HepG2 (cell line): ENCODE results near the gene NTSR2. TPM values are rescaled to one million over a fixed set of nuclear protein-coding genes. Genes with fewer than 3 reads are reported as not detected.

Experiments
- ATAC-seq: fragments of 200-7000 bp; cut with Tn5 transposase; 3 replicates; pipeline ENCODE4 v1.9.1; 2020; ENCODE audit warnings: mild to moderate bottlenecking, moderate library complexity
- BruUV-seq: library from RNA; stranded (reverse); fragments of 400-500 nt; replicated peaks from 2 replicates; lab custom pipeline; 2021; lab: Mats Ljungman, UMichigan
- CTCF ChIA-PET: fragments of 300-600 bp; formaldehyde crosslinking; extraction: SDS; loops from one replicate; lab custom pipeline; 2021; ENCODE audit warnings: low total read pairs, inconsistent platforms, low intra/inter-chr PET ratio; lab: Yijun Ruan, JAX
- POLR2A ChIA-PET: fragments of 350-600 bp; sonication (Branson Sonifier 250); formaldehyde crosslinking; loops from one replicate; lab custom pipeline; 2020; ENCODE audit warnings: antibody characterized with exemption, inconsistent platforms; lab: Yijun Ruan, JAX
- DNase-seq: peaks from one replicate; pipeline ENCODE4 v3.0.0-alpha.2; 2015; ENCODE audit warnings: low spot score
- FAIRE-seq: peaks from 3 replicates; lab custom pipeline; 2011; peaks lifted over from hg19 to GRCh38; lab: Jason Lieb, UNC
- H2AFZ ChIP-seq: one replicate; pipeline ENCODE4 v1.6.1; 2011; ENCODE audit warnings: low read length, inconsistent platforms
- H3K27ac ChIP-seq: fragments of 300-600 bp; 3 replicates; pipeline ENCODE4 v1.8.0; 2011; ENCODE audit warnings: mixed run types, mild to moderate bottlenecking, mixed read lengths, low read length, inconsistent platforms; ENCODE audit not compliant: insufficient read depth; ENCODE audit errors: extremely low read length
- H3K27me3 ChIP-seq, 2 experiments: fragments of 200-600 bp in 1 of 2; 2 replicates in 1 of 2; 3 replicates in 1 of 2; pipeline versions ENCODE4 v1.6.0 to v1.8.0; 2011; ENCODE audit warnings: low read length in 2 of 2, mild to moderate bottlenecking in 2 of 2, moderate library complexity in 2 of 2, inconsistent platforms in 1 of 2; ENCODE audit not compliant: insufficient read depth in 2 of 2, control insufficient read depth in 1 of 2
- H3K36me3 ChIP-seq, 2 experiments: fragments of 200-600 bp in 1 of 2; replicated peaks in 1 of 2; 2 replicates in 1 of 2; 3 replicates in 1 of 2; pipeline versions ENCODE4 v1.5.1 to v1.8.0; 2011; ENCODE audit warnings: low read length in 2 of 2, inconsistent platforms in 1 of 2; ENCODE audit not compliant: insufficient read depth in 2 of 2, control insufficient read depth in 1 of 2
- H3K4me1 ChIP-seq: 2 replicates; pipeline ENCODE4 v1.5.1; 2012; ENCODE audit warnings: low read length, inconsistent platforms; ENCODE audit not compliant: insufficient read depth
- H3K4me2 ChIP-seq: 2 replicates; pipeline ENCODE4 v1.6.0; 2011; ENCODE audit warnings: low read depth, low read length, inconsistent platforms
- H3K4me3 ChIP-seq, 3 experiments: fragments of 200-600 bp in 1 of 3; sonication (generic), shearing (Covaris generic) in 1 of 3; replicated peaks in 1 of 3; 2 replicates each; pipeline ENCODE4 v1.5.1; 2011 to 2016; ENCODE audit warnings: low read length in 3 of 3, inconsistent platforms in 2 of 3, low read depth in 2 of 3, mild to moderate bottlenecking in 2 of 3, control low read depth in 1 of 3, mixed read lengths in 1 of 3; ENCODE audit not compliant: insufficient read depth in 1 of 3
- H3K79me2 ChIP-seq: one replicate; pipeline ENCODE4 v1.6.1; 2011; ENCODE audit warnings: low read length, inconsistent platforms; ENCODE audit not compliant: insufficient read depth
- H3K9ac ChIP-seq: 2 replicates; pipeline ENCODE4 v1.6.0; 2011; ENCODE audit warnings: mild to moderate bottlenecking, low read depth, low read length, inconsistent platforms; ENCODE audit not compliant: insufficient read depth
- H3K9me3 ChIP-seq: 2 replicates; pipeline ENCODE4 v1.5.1; 2012; ENCODE audit warnings: mild to moderate bottlenecking, low read length
- H4K20me1 ChIP-seq: 2 replicates; pipeline ENCODE4 v1.6.0; 2011; ENCODE audit warnings: inconsistent platforms, mild to moderate bottlenecking, low read length, moderate library complexity; ENCODE audit not compliant: insufficient read depth
- AGO2 ChIP-seq: fragments of 200-400 bp; formaldehyde crosslinking; optimal IDR thresholded peaks from 2 replicates; pipeline ENCODE3; 2017; ENCODE audit warnings: mild to moderate bottlenecking, low read depth, low read length, moderate library complexity
- EHMT2 ChIP-seq: fragments of 200-600 bp; sonication (generic); IDR thresholded peaks from 2 replicates; pipeline ENCODE4 v1.7.0; 2017; ENCODE audit warnings: antibody characterized with exemption, low read depth, low read length, borderline replicate concordance
- FOSL2 ChIP-seq: sonication (generic); formaldehyde crosslinking; IDR thresholded peaks from 2 replicates; pipeline ENCODE4 v1.4.0; 2020; ENCODE audit warnings: missing genetic modification reagents
- GABPA ChIP-seq, 2 experiments: IDR thresholded peaks; 2 replicates each; pipeline ENCODE4 v1.6.1; 2011 to 2016; ENCODE audit warnings: low read depth in 2 of 2, low read length in 1 of 2, missing biosample characterization in 1 of 2, missing genetic modification characterization in 1 of 2
- MTA1 ChIP-seq: sonication (generic); formaldehyde crosslinking; IDR thresholded peaks from 2 replicates; pipeline ENCODE4 v1.4.0; 2020; ENCODE audit warnings: missing genetic modification reagents, mild to moderate bottlenecking, borderline replicate concordance
- NR2C2 ChIP-seq: sonication (generic); formaldehyde crosslinking; IDR thresholded peaks from 2 replicates; pipeline ENCODE4 v1.4.0; 2020; ENCODE audit warnings: missing genetic modification reagents, mild to moderate bottlenecking, moderate library complexity, borderline replicate concordance
- RELA ChIP-seq: sonication (generic); formaldehyde crosslinking; IDR thresholded peaks from 2 replicates; pipeline ENCODE4 v1.4.0; 2020; ENCODE audit warnings: missing genetic modification reagents
- SMARCE1 ChIP-seq: fragments of 450-650 bp; IDR thresholded peaks from 2 replicates; pipeline ENCODE4 v1.6.1; 2017; ENCODE audit warnings: borderline replicate concordance
- SMC3 ChIP-seq: IDR thresholded peaks from 2 replicates; pipeline ENCODE4 v1.6.1; 2011; ENCODE audit warnings: low read length, improper control_type of control experiment
- SNAPC5 ChIP-seq: sonication (generic); formaldehyde crosslinking; IDR thresholded peaks from 2 replicates; pipeline ENCODE4 v1.8.1; 2023; ENCODE audit warnings: mild to moderate bottlenecking, missing genetic modification reagents, borderline replicate concordance
- TMF1 ChIP-seq: sonication (generic); formaldehyde crosslinking; IDR thresholded peaks from 2 replicates; pipeline ENCODE4 v1.8.1; 2022; ENCODE audit warnings: low read depth, missing genetic modification reagents
- YEATS2 ChIP-seq: sonication (generic); formaldehyde crosslinking; IDR thresholded peaks from 2 replicates; pipeline ENCODE4 v1.4.0; 2020; ENCODE audit warnings: missing genetic modification reagents, borderline replicate concordance
- ZFP1 ChIP-seq: IDR thresholded peaks from 2 replicates; pipeline ENCODE4 v1.6.1; 2016
- ZNF264 ChIP-seq: sonication (generic); formaldehyde crosslinking; IDR thresholded peaks from 2 replicates; pipeline ENCODE4 v1.4.0; 2020; ENCODE audit warnings: missing genetic modification reagents
- ZNF354B ChIP-seq: sonication (generic); formaldehyde crosslinking; IDR thresholded peaks from 2 replicates; pipeline ENCODE4 v1.8.0; 2022; ENCODE audit warnings: mild to moderate bottlenecking, missing genetic modification reagents
- ZNF44 ChIP-seq: sonication (generic); formaldehyde crosslinking; IDR thresholded peaks from 2 replicates; pipeline ENCODE4 v1.5.1; 2020; ENCODE audit warnings: mild to moderate bottlenecking, missing genetic modification reagents
- WGBS: methylation state at CpG from one replicate; pipeline ENCODE4 v1.1.6; 2017; ENCODE audit warnings: low lambda C conversion rate; 5-methylcytosine and 5-hydroxymethylcytosine counted together
- in situ Hi-C: cut with HindIII; loops from 2 replicates; pipeline ENCODE4 v1.10.0; 2017; ENCODE audit warnings: low pct_unique_long_range_greater_than_20kb; ENCODE audit not compliant: extremely low pct_ligation_motif_present
- intact Hi-C: fragments of 100-400 bp; cut with micrococcal nuclease; formaldehyde crosslinking; loops from one replicate; pipeline ENCODE4 v1.10.0; 2022; ENCODE audit not compliant: unreplicated experiment
- polyA plus RNA-seq, 8 experiments: library from polyadenylated mRNA; depleted of rRNA in 3 of 8; stranded (reverse) in 7 of 8; unstranded in 1 of 8; fragments of >200 nt; fragmentation: Illumina TruSeq in 4 of 8; extraction: Trizol in 4 of 8; gene quantifications; 2 replicates each; pipeline versions ENCODE4 v1.2.1 to v1.2.3, GENCODE V29; 2011 to 2016; ENCODE audit warnings: low read depth in 4 of 8, missing spikeins in 1 of 8, mixed read lengths in 1 of 8; ENCODE audit not compliant: insufficient read depth in 1 of 8
- total RNA-seq, 5 experiments: library from RNA; depleted of rRNA; stranded (reverse); fragments of >200 nt; fragmentation: Illumina TruSeq; extraction: Trizol; gene quantifications; 2 replicates each; pipeline ENCODE4 v1.2.3, GENCODE V29; 2016; ENCODE audit warnings: low read depth in 1 of 5

Gene NTSR2
- total and polyA plus RNA-seq, 2 of the 13 experiments (the other 11 are each of a cell fraction or from before 2014, with no cell fraction given): not detected

GRCh38 chr2:11674983-11675382 lies 5.0 kb upstream of the NTSR2 start:
- Histone ChIP-seq H3K4me2 (no peak overlapping the region), H3K4me1 (peaks cover 29% of the 10 kb centered on the region), H3K9ac (no peak overlapping the region), H3K27ac (no peak overlapping the region), H3K36me3 (no peaks in the 10 kb centered on the region), H2AFZ (no peak overlapping the region), H3K9me3 (no peaks in the 10 kb centered on the region), H3K79me2 (no peaks in the 10 kb centered on the region), H3K4me3 (no peak overlapping the region), H3K27me3 (peaks cover 2 to 50% of the 10 kb centered on the region in 2 experiments; a peak in 4 of 5 replicates), H4K20me1 (no peaks in the 10 kb centered on the region)
- ATAC-seq (no peak), DNase-seq (no peak), FAIRE-seq (no peak)
- ChIA-PET CTCF (no interaction called here), POLR2A (no interaction called here)
- in situ Hi-C loops (no loop called here), intact Hi-C loops (no loop called here)
- BruUV-seq: no TSS peak
- TF ChIP-seq ZNF264 (CRISPR knock-in tag) (no peak), SNAPC5 (CRISPR knock-in tag) (no peak), TMF1 (no peak), ZNF44 (CRISPR knock-in tag) (no peak), NR2C2 (CRISPR knock-in tag) (no peak), RELA (CRISPR knock-in tag) (no peak), EHMT2 (no peak)
- WGBS: 17% methylated on average over 10 of the region's 10 CpGs

GRCh38 chr2:11672407-11672806 lies 2.4 kb upstream of the NTSR2 start:
- no peak overlapping the region for H3K4me3 ChIP-seq
- peaks cover 3 to 52% of the 10 kb centered on the region in 2 experiments; a peak in 4 of 5 replicates for H3K27me3 ChIP-seq
- CTCF ChIA-PET: no interaction called here
- H3K9me3 ChIP-seq: no peaks in the 10 kb centered on the region
- no peaks in the 10 kb centered on the region for H3K36me3 ChIP-seq
- intact Hi-C loops (no loop called here), in situ Hi-C loops (no loop called here)
- DNase-seq (no peak), FAIRE-seq (no peak), ATAC-seq (no peak)
- 4% methylated on average over 3 of the region's 3 CpGs for WGBS
- no peak overlapping the region for H3K9ac ChIP-seq
- no TSS peak for BruUV-seq
- POLR2A ChIA-PET: no interaction called here
- no peaks in the 10 kb centered on the region for H3K79me2 ChIP-seq
- H3K4me1 ChIP-seq: peaks cover 27% of the 10 kb centered on the region
- no peak overlapping the region for H3K4me2 ChIP-seq
- H3K27ac ChIP-seq: no peak overlapping the region
- H2AFZ ChIP-seq: no peak overlapping the region
- H4K20me1 ChIP-seq: no peaks in the 10 kb centered on the region
- TF ChIP-seq YEATS2 (CRISPR knock-in tag) (no peak), MTA1 (CRISPR knock-in tag) (no peak), FOSL2 (CRISPR knock-in tag) (no peak), SMC3 (no peak), GABPA (IDR thresholded peaks at IDR 0.05; ENCODE audit: low read depth, low read length) (no peak), GABPA (CRISPR knock-in tag; IDR thresholded peaks at IDR 0.05; ENCODE audit: low read depth) (no peak), ZFP1 (CRISPR knock-in tag) (no peak), ZNF354B (CRISPR knock-in tag) (no peak), SMARCE1 (no peak), AGO2 (no peak)
